ENCODE data around the gene DOCK7.
"Not testable (repeated sequence)": the region's sequence is repeated elsewhere in the genome, so short reads cannot be mapped to it uniquely, and the experiment has no call there.

The DOCK7 gene, protein sequence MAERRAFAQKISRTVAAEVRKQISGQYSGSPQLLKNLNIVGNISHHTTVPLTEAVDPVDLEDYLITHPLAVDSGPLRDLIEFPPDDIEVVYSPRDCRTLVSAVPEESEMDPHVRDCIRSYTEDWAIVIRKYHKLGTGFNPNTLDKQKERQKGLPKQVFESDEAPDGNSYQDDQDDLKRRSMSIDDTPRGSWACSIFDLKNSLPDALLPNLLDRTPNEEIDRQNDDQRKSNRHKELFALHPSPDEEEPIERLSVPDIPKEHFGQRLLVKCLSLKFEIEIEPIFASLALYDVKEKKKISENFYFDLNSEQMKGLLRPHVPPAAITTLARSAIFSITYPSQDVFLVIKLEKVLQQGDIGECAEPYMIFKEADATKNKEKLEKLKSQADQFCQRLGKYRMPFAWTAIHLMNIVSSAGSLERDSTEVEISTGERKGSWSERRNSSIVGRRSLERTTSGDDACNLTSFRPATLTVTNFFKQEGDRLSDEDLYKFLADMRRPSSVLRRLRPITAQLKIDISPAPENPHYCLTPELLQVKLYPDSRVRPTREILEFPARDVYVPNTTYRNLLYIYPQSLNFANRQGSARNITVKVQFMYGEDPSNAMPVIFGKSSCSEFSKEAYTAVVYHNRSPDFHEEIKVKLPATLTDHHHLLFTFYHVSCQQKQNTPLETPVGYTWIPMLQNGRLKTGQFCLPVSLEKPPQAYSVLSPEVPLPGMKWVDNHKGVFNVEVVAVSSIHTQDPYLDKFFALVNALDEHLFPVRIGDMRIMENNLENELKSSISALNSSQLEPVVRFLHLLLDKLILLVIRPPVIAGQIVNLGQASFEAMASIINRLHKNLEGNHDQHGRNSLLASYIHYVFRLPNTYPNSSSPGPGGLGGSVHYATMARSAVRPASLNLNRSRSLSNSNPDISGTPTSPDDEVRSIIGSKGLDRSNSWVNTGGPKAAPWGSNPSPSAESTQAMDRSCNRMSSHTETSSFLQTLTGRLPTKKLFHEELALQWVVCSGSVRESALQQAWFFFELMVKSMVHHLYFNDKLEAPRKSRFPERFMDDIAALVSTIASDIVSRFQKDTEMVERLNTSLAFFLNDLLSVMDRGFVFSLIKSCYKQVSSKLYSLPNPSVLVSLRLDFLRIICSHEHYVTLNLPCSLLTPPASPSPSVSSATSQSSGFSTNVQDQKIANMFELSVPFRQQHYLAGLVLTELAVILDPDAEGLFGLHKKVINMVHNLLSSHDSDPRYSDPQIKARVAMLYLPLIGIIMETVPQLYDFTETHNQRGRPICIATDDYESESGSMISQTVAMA (N-terminal part only)

DNA sequence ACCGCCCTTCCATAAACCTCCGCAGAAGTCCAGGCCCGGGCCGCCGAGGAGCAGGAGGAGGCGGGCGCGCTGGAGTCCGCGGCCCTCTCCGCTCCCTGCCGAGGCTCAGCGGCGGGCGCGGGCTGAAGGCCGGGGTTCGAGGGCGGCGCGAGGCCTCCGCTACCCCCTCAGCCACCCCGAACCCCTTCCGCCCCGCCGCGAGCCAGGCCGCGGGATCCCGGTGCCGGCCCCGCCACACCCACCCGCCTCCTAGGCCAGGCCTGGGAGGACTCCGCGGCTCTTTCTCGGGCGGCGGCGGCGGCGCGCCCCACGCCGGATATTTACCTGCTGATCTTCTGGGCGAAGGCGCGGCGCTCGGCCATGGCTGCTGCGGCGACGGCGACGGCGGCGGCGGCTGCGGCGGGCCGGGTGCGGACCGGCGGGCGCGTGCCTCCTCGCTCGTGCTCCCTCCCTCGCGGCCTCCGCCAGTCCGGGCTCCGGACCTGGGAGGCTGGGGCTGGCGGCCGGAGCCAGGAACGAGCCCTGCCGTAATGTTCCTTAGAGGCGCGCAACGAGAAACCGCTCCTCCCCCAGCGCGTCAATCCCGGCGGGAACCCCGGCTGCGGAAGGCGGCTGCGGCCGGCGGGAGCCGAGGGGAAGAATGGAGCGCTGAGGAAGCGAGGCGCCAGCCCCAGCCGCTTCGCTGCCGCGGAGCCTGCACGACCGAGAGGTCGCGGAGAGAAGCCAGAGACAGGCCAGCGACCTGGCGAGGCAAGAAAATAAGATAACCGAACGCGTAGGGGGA, at the start of gene DOCK7:
Gene DOCK7, minus strand, starts transcription at position 484 of the 784 bp plus-strand sequence. Its CDS starts 122 bp downstream, at position 362.
- Mint-ChIP-seq H3K27ac (peak within 1 kb of the TSS; percentile 25), H3K27me3 (peaks cover 4% of the 10 kb centered on the region), H3K4me1 (peaks cover 12% of the 10 kb centered on the region), H3K36me3 (no peaks in the 10 kb centered on the region), H3K9me3 (no peaks in the 10 kb centered on the region), H3K4me3 (peak within 1 kb of the TSS; percentile 87)
- peak; percentile 72 for DNase-seq
- CTCF ChIA-PET, result no interaction called here

DNA sequence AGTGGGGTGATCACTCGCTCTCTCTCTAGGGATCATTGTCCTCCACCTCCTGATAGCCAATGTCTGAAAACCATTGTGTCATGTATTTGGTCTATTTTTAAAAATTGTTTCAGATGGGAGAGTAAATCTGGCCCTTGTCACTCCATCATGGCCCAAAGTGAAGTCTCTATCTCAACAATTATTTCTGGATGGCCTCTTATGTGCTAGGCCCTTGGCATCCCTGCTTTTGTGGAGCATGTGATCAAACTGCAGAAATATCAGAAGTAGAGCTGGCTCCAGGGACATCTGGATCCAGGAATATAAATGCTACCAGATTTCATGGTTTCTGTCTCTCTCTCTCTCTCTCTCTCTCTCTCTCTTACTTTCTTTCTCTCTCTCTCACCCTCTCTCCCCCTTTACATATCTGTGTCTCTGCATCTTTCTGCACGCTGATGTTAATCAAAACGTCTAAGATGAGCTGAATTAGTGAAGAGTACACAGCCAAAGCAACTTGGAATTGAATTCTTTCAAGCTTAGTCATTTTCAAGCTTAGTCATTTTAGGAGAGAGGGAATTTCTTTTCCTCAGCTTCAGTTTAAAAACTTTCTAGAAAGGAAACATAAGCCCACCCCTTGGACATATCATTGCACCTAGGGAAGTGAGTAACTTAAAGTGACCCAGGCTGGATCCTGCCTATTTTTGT, 47.4 kb upstream of the DOCK7 start:
- Mint-ChIP-seq H3K27ac (no peak overlapping the region), H3K36me3 (no peaks in the 10 kb centered on the region), H3K4me1 (no peaks in the 10 kb centered on the region), H3K9me3 (no peaks in the 10 kb centered on the region), H3K4me3 (no peak overlapping the region), H3K27me3 (no peaks in the 10 kb centered on the region)
- no peak for DNase-seq
- CTCF ChIA-PET, result no interaction called here

DNA sequence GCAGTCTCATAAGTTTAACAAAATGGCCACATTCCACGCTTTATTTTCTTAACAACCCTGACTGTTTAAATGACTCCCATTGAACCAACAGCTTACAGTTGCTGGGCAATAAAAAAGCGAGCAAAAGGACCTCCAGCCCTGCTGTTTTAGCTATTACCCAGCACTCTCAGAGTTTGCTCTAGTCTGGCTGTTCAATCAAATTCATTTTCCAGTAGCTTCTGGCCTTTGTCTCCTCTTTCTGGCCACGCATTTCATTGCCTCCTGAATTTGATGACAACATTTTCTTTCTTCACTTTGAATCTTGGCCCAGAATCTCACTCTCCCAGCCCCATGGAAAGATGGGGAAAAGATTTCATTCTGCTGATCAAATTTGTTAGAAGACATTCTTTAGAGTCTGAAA, 44.1 kb upstream of the DOCK7 start:
- CTCF ChIA-PET, result no interaction called here
- Mint-ChIP-seq H3K4me1 (no peaks in the 10 kb centered on the region), H3K27me3 (no peaks in the 10 kb centered on the region), H3K36me3 (no peaks in the 10 kb centered on the region), H3K9me3 (no peaks in the 10 kb centered on the region), H3K4me3 (no peak overlapping the region), H3K27ac (no peak overlapping the region)
- no peak for DNase-seq

DNA sequence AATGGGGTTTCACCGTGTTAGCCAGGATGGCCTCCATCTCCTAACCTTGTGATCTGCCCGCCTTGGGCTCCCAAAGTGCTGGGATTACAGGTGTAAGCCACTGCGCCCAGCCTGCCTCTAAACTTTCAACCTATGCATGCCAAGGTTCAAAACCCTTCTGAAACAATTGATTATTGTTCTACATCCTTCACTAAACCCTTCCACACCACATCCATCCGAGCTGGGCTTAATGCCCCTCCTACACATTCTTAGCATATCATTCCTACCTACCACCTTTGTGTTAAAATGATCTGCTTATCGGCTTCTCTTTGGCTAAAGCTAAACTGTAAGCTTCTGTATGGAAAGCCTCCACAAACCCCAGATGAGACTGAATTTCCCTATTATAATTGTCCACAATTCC, 40.8 kb upstream of the DOCK7 start:
- CTCF ChIA-PET, result interaction anchor here (1.0 kb wide), 1 partner anchor 17 kb away, joined by 3 read pairs; no protein-coding TSS in a partner anchor
- no peak for DNase-seq
- no peaks in the 10 kb centered on the region for H3K9me3 Mint-ChIP-seq
- H3K4me3 Mint-ChIP-seq, result no peak overlapping the region
- no peaks in the 10 kb centered on the region for H3K36me3 Mint-ChIP-seq
- H3K27me3 Mint-ChIP-seq, result peaks cover 15% of the 10 kb centered on the region
- H3K4me1 Mint-ChIP-seq, result peaks cover 3% of the 10 kb centered on the region
- no peak overlapping the region for H3K27ac Mint-ChIP-seq

DNA sequence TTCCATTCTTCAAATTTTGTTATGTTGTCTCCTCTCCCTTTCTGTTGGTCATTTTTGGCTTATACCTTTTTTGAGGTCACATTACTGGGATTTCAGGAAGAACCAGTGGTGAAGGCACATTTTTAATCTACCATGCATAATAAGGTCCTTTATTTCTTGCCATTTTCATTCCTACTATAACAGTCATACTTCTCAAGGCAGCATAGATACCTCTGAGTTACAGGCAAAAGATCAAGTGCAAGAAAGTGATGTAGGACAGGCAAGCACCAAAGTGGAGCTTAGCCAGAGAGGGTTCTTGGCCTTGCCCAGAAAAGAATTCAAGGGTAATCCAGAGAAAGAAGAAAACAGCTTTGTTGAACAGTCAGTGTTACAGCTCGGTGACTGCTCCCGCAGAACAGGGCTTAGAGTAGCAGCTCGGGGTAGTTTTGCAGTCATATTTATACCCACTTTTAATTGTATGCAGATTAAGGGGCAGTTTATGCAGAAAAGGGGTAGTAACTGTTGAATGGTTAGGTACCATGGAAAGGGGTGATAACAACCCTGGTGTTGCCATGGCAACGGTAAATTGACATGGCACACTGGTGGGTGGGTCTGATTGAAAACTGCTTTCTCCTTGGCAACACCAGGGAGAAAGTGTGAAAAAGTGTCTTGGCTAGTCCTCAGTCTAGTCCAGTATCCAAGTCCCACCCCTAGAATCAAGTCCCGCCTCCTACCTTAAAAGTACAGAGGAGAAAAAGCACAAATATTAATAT, 39.6 kb upstream of the DOCK7 start:
- Mint-ChIP-seq H3K27me3 (peaks cover 15% of the 10 kb centered on the region), H3K36me3 (no peaks in the 10 kb centered on the region), H3K9me3 (no peaks in the 10 kb centered on the region), H3K4me3 (no peak overlapping the region), H3K27ac (no peak overlapping the region), H3K4me1 (peaks cover 3% of the 10 kb centered on the region)
- CTCF ChIA-PET, result no interaction called here
- DNase-seq, result no peak

DNA sequence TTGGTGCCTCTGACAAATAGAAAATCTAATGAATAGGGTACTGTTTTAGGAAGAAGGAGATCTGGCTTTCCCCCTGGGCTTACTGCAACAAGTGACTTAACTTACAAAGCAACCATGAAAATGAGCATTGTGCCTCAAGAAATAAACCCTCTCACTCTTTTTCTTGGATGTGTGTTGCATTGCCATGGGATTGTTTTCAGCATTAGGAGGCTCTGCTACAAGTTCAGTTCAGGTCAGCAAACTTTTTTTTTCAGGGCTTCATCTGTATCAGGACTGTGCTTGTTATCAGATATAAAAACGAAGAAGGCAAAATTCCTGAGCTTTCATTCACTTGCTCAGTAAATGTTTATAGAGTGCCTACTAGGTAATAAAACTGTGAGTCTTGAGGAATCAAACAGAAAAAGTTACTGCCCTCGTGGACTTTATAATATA, 37.8 kb upstream of the DOCK7 start:
- DNase-seq, result no peak
- CTCF ChIA-PET, result no interaction called here

DNA sequence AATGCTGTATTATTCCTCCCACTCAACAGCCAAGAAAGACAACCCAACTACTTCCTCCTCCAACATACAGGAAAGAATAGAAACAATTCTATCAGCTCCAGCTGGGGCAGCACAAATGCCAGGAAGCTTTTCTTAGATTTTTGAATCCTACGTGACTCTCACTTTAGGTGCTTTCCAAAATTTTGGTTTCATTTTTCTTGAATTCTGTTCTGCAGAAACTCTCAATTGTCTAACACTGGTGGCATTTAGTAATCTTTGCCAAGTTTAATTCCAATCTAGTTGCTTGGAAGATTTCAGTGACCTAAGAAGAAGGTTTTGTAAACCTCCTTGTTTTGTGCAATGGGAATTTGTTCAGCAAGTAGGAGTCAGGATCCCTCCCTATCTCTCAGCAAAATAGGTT, 37.1 kb upstream of the DOCK7 start:
- H3K27me3 Mint-ChIP-seq, result peaks cover 15% of the 10 kb centered on the region
- no peaks in the 10 kb centered on the region for H3K36me3 Mint-ChIP-seq
- CTCF ChIA-PET, result interaction anchor here (0.6 kb wide), 1 partner anchor 157 kb away, joined by 3 read pairs; no protein-coding TSS in a partner anchor
- no peak overlapping the region for H3K27ac Mint-ChIP-seq
- peaks cover 3% of the 10 kb centered on the region for H3K4me1 Mint-ChIP-seq
- DNase-seq, result no peak
- no peaks in the 10 kb centered on the region for H3K9me3 Mint-ChIP-seq
- no peak overlapping the region for H3K4me3 Mint-ChIP-seq

More for the DNA sequence above, 37.8 kb upstream of the DOCK7 start:
- no peaks in the 10 kb centered on the region for H3K36me3 Mint-ChIP-seq
- no peaks in the 10 kb centered on the region for H3K9me3 Mint-ChIP-seq
- peaks cover 3% of the 10 kb centered on the region for H3K4me1 Mint-ChIP-seq
- H3K27me3 Mint-ChIP-seq, result peaks cover 15% of the 10 kb centered on the region
- no peak overlapping the region for H3K27ac Mint-ChIP-seq
- no peak overlapping the region for H3K4me3 Mint-ChIP-seq

DNA sequence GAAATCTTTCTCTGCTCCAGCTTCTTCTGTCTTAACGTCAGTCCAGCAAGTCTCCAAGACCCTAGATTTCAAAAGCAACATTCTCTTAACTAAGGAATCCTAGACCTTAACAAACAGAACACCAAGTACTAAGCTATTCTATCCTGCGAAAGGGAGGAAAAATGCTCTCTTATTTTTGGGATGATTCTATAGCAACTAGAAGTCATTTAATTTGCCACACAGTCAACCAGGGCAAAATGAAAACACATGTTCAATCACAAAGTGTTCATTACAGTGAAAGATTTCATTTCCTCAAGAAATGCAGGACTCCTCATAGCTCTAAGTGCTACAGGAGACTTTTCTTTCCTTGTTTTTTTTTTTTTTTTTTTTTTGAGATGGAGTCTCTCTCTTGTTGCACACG, 36.2 kb upstream of the DOCK7 start:
- Mint-ChIP-seq H3K4me1 (peaks cover 3% of the 10 kb centered on the region), H3K9me3 (no peaks in the 10 kb centered on the region), H3K36me3 (no peaks in the 10 kb centered on the region), H3K27ac (no peak overlapping the region), H3K27me3 (peaks cover 15% of the 10 kb centered on the region), H3K4me3 (no peak overlapping the region)
- CTCF ChIA-PET, result interaction anchor here (3.3 kb wide), 1 partner anchor 22 kb away, joined by 10 read pairs; no protein-coding TSS in a partner anchor
- DNase-seq, result no peak

DNA sequence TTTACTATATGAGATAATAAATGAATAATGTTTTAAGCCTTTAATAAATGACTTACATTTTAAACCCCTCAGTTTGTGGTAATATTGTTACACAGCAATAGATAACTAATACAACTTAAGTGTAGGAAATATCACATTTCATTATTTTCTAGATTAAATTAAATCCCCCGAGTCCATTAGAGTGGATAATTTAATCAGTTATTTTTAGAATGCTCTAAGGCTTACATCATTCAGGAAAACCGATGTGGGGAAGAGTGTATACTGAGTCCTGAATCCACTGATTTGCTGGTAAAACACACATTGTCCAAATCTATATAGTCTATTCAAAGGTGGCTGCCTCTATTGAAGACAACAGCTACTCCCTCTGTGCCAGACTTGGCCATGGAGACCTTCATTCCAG, 35.7 kb upstream of the DOCK7 start:
- Mint-ChIP-seq H3K27ac (no peak overlapping the region), H3K9me3 (no peaks in the 10 kb centered on the region), H3K36me3 (no peaks in the 10 kb centered on the region), H3K27me3 (peaks cover 15% of the 10 kb centered on the region), H3K4me3 (no peak overlapping the region), H3K4me1 (peaks cover 3% of the 10 kb centered on the region)
- CTCF ChIA-PET, result interaction anchor here (3.3 kb wide), 1 partner anchor 23 kb away, joined by 10 read pairs; no protein-coding TSS in a partner anchor
- DNase-seq, result no peak

DNA sequence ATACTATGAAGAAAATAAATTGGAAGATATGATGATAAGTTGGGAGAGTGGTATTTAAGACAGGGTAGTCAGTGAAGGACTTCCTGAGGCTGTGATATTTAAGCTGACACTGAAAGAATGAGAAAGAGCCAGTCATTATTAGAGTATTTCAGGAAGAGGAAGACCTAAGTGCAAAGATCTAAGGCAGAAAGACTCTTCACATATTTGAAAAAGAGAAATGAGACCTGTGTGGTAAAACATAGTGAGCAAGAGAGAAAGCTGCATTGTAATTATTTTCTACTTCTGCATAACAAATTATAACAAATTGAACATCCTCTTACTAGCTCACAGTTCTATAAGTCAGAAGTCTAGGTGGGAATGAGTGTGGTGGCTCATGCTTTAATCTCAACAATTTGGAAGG, 34.6 kb upstream of the DOCK7 start:
- Mint-ChIP-seq H3K27ac (no peak overlapping the region), H3K4me3 (no peak overlapping the region), H3K4me1 (peaks cover 3% of the 10 kb centered on the region), H3K36me3 (no peaks in the 10 kb centered on the region), H3K9me3 (no peaks in the 10 kb centered on the region), H3K27me3 (peaks cover 15% of the 10 kb centered on the region)
- CTCF ChIA-PET, result interaction anchor here (3.3 kb wide), 1 partner anchor 24 kb away, joined by 10 read pairs; no protein-coding TSS in a partner anchor
- DNase-seq, result no peak

DNA sequence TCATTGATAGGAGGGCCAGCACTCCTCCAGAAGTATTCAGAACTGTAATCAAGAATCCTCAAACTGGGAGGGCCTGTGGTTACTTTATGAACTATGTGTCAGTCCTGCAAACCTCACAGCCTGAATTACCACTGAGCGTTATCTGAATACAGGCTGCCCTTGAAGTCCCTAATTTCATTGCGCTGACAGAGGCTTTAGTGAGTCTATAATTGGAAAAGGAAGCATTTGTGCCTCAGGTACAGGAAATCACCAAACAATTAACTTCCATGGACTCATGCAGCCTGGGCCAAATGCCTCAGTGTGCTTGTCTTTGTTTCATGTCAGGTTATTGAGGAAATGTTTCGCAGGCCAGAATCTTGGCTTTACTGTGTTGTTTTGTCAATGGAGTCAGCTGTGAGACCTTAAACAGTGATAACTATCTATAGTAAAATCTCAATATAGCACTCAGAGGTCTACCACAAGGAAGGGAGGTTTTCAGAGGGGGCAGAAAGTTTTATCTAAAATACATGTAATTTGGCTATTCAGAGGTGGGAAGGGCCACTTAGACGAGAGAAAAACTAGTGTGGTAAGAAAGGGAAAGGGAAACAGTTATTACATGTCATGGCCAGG, 32.9 kb upstream of the DOCK7 start:
- Mint-ChIP-seq H3K9me3 (no peaks in the 10 kb centered on the region), H3K4me3 (no peak overlapping the region), H3K27ac (no peak overlapping the region), H3K36me3 (no peaks in the 10 kb centered on the region), H3K27me3 (peaks cover 11% of the 10 kb centered on the region), H3K4me1 (peaks cover 3% of the 10 kb centered on the region)
- CTCF ChIA-PET, result no interaction called here
- DNase-seq, result no peak

DNA sequence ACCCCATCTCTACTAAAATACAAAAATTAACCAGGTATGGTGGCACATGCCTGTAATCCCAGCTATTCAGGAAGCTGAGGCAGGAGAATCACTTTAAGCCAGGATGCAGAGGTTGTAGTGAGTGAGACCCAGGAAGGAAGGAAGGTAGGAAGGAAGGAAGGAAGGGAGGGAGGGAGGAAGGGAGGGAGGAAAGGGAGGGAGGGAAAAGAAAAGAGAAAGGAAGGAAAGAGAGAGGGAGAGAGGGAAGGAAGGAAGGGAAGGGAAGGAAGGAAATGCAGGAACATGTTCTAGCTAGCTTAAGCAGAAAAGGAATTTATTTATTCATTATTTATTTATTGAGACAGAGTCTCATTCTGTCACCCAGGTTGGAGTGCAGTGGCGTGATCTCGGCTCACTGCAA, 30.2 kb upstream of the DOCK7 start:
- DNase-seq, H3K9me3 Mint-ChIP-seq, H3K27me3 Mint-ChIP-seq, H3K36me3 Mint-ChIP-seq, H3K4me1 Mint-ChIP-seq, CTCF ChIA-PET, H3K27ac Mint-ChIP-seq, H3K4me3 Mint-ChIP-seq: not testable (repeated sequence)

Measured in activated naive CD4-positive, alpha-beta T cell treated with anti-CD3 and anti-CD28 coated beads, Interleukin-2, amount 10 ng/mL, durations not matched to agents 7 days and 5 days (primary cell).